GM19193 (cell line): Measurements from ENCODE around the gene PRRX2.

Experiments
- POLR2A ChIP-seq: IDR thresholded peaks from 4 replicates; pipeline ENCODE4 v1.6.1; 2011; ENCODE audit not compliant: insufficient read depth, insufficient read length; ENCODE audit errors: extremely low read depth

The PRRX2 gene

DNA sequence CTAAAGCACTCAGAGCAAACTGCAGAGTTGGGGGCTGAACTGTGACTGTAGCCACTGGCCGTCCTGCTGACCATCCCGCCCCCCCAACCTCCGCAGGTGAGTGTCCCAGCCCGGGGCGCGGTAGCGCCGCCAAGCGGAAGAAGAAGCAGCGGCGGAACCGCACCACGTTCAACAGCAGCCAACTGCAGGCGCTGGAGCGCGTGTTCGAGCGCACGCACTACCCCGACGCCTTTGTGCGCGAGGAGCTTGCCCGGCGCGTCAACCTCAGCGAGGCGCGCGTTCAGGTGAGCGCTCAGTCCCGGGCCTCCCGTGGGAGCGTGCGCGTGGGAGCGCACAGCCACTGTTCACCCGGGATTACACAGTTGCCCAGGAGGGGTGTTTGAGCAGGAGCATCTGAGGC, 53.7 kb downstream of the PRRX2 start:
- TF ChIP-seq POLR2A, result no peak

DNA sequence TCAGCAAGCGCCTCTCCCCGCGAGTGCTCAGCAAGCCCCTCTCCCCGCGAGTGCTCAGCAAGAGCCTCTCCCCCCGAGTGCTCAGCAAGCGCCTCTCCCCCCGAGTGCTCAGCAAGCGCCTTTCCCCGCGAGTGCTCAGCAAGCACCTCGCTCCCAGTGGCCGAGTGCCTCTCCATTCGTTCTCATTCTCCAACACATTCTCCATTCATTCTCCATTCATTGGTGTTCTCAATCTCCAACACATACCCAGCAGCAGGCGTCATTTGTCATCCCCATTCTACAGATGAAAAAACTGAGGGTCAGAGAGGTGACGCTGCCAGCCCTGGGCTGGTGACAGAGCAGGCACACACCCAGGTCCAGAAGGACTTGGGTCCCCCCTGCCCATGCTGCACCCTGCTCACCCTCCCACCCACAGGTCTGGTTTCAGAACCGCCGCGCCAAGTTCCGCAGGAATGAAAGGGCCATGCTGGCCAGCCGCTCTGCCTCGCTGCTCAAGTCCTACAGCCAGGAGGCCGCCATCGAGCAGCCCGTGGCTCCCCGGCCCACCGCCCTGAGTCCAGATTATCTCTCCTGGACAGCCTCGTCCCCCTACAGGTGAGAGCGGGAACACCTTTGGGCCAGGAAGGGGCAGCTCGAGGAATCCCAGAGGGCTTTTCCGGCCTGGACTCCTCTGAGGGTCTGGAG, 54.9 kb downstream of the PRRX2 start:
- TF ChIP-seq POLR2A, result no peak

DNA sequence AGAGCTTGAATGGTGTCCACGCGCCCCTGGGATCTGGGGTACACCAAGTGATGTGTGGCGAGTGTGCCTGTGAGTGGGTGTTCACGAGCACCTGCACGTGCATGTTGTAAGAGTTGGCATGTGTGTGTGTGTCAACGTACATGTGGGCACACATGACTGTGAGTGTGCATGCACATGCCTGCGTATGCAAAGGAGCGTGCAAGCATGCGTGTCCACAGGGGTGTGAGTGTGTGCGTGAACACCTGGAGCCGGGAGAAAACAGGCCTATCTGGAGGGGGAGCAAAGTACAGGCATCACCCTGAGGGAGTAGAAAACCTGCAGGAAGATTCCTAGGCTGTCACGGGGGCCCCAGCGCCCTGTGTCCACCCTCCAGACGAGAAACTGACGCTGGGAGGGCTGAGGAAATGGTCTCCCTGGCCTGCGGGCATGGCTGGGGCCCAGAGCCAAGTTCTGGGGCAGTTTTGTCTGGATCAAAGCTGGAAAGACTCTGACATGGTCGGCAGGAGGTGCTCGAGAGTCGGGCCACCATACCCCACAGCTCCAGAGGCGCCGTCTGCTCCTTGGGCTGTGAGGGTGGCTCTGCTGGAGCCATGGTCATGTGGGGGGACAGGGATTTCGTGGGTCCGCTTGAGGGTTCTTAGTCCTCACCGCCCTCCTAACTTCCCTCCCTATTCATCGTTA, 55.6 kb downstream of the PRRX2 start:
- no peak for TF ChIP-seq POLR2A

DNA sequence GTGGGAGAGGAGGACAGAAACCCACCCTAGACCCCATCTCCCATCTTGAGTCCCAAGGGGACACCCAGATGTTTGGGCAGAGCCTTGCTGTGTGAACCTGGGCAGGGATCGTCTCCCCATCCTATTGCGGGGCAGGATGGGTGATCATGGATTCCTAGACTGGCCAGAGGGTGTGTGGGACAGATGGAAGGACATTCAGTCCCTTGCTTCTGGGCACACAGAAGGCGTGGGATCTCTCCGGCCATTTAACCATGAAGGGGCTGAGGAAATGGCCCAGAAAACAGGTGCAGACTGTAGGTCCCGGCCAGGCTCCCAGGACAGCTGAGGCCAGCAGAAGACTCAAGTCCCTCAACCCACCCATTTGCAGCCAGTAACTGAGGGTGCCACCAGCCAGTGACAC, 57.5 kb downstream of the PRRX2 start:
- TF ChIP-seq POLR2A, result no peak

DNA sequence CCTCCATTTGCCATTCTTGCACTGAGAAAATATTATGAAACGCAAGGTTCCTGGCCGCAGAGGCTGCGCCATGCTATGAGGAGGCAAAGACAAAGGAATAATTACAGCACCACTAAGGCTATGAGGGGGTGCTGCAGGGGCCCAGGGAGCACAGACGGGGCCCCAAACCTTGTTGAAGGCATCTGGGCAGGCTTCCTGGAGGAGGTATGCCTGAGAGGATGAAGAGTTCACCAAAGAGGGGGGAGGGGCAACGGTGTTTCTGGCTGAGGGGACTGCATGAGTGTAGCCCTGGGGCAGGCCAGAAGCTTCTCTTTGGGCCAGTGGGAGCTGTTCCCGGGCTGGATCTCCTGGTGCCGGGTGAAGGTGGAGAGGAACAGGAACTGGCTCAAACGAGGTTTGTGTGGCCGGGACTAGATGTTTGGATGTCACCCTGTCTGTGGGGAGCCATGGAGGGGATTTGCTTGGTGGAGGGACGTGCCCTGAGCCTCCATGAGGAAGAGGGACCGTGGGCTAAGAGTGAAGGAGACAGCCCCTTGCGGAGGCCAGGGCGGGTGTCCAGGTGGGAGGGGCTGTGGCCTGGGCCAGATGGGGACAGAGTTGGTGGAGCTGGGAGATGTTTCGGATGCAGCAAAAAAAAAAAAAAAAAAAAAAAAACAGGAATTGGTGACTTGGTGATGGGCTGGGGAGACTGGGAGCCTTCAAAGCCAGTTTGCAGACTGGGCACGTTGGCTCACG, 59.2 kb downstream of the PRRX2 start:
- no peak for TF ChIP-seq POLR2A

DNA sequence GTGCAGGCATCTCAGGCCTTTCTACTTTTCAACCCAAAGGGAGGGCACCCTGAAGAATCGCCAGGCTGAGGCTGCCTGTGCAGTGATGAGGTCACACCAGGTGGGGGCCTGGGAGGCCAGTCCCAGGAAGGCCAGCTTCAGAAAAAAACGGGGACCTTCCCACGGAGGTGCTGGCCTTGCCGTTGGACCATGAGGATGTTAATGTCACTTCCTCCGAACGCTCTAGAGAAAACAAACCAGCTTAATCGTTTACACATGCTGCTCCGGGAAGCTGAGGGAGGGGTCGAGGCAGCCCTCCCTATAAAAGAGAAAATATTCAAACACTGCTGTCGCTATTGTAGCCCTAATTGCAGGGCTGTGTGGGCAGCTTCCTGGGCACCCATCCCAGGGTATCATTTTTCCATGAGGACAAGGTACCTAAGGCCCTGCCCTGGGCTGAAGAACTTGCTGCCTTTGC, 60.4 kb downstream of the PRRX2 start:
- no peak for TF ChIP-seq POLR2A

DNA sequence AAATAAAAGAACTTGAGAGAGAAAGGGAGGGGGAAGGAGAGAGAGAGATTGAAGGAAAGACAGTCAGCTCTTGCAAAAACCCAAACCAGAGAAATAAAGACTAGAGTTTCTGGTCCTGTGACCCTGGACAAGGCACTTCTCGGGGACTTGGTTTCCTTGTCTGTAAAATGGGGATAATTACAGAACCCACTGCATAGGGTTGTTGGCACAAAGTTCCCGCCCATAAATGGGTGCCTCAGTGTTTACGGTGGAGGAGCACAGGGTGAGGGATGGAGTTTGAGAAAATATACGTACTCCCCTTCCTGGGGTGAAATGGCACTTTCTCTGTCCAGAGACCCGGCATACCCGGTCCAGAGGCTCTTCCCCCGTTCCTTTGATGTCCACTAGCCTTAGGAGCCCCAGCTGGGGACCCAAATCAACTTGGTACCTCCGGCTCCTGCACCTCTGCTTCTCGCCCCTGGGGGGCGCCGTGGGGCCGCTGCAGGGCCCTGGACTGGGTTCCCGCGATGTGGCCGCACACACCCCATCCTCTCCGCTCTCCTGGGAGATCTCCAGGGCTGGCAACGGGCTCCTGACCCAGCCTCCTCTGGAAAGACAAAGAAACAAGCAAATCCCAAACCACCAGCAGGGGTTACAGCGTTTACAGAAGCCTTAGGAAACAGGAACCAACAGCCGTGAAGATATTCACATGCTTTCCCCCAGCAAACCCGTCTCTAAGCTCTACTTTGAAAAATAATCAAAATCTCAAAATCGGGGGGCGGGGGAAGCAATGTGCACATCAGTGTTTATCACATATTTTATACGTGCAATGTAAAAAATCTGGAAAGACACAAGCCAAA, 61.1 kb downstream of the PRRX2 start:
- no peak for TF ChIP-seq POLR2A

DNA sequence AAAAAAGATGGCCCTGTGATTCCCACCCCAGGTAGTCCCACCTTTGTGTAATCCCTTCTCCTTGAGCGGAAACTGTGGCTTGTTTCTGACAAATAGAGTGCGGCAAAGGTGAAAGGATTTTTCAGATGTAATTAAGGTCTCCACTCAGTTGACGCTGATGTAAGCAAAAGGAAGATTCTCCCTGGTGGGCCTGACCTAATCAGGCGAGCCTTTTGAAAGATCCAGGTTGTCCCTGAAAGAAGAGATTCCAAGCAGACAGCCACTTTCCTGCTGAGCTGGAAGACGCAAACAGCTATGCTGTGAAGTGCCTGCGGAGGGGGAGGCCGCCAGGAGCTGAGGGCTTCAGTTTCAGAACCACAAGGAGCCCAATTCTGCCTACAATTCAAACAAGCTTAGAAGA, 63.3 kb downstream of the PRRX2 start:
- no peak for TF ChIP-seq POLR2A

DNA sequence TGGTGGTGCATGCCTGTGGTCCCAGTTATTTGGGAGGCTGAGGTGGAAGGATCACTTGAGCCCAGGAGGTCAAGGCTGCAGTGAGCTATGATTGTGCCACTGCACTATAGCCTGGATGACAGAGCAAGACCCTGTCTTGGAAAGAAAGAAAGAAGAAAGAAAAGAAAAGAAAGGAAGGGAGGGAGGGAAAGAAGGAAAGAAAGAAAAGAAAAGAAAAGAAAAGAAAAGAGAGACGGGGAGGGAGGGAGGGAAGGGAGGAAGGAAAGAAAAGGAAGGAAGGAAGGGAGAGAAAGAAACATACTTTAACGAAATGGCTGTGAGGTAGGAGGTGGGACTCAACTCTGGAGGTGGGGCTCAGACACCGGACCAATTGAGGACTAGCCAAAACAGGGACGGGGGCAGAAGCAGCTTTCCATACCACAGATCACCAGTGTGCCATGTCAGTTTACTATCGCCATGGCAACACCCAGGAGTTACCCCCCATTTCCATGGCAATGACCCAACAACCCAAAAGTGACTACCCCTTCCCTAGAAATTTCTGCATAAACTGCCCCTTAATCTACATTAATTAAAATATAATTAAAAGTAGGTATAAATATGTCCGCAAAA, 66.1 kb downstream of the PRRX2 start:
- TF ChIP-seq POLR2A, result no peak

DNA sequence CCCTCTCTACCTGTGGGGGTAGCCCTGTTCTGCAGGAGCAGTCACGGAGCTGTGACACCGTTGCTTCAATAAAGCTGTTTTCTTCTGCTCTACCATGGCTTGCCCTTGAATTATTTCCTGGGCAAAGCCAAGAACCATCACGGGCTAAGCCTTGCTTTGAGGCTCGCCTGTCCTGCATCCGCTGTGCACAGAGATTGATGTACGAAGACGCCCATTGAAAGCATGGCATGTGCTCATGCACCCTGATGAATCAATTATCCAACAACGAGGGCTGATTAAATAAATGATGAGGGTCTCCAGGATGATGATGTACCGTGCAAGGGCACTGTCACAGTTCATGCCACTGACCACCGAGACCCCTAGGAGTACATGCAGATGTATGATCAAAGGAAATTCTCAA, 66.7 kb downstream of the PRRX2 start:
- no peak for TF ChIP-seq POLR2A

DNA sequence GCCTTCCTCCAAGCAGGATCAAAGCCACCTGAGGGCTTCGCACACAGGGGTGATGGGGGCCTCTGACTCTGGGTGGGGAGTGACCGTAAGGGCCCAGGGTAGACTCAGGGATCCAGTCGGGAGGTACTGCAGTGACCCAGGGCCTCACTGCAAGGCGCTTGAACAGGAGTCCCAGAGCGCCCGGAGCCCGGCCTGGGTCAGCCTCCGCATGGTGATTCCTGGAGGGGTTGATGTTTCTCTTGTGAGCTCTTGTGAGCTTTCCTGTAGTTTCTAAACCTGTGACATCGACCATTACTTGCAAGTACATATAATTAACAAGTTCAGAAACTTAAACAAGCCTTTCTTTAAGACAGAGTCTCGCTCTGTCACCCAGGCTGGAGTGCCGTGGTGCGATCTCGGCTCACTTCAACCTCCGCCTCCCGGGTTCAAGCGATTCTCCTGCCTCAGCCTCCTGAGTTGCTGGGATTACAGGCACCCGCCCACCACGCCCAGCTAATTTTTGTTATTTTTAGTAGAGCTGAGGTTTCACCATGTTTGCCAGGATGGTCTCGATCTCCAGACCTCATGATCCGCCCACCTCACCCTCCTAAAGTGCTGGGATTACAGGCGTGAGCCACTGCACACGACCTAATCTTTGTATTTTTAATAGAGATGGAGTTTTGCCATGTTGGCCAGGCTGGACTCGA, 67.6 kb downstream of the PRRX2 start:
- no peak for TF ChIP-seq POLR2A

DNA sequence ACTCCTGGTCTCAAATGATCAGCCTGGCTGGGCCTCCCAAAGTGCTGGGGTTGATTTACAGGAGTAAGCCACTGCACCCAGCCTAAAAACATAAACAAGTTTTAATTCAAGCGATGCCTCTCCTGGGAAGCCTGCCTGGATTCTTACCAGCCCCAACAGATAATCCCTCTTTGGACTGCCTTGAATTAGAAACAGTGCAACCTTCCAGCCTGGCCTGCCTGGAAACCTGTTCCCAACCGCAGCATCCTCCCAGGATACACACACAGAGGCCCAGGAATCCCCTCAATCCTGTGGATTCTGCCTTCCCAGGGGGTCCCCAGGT, 68.1 kb downstream of the PRRX2 start:
- TF ChIP-seq POLR2A, result no peak

DNA sequence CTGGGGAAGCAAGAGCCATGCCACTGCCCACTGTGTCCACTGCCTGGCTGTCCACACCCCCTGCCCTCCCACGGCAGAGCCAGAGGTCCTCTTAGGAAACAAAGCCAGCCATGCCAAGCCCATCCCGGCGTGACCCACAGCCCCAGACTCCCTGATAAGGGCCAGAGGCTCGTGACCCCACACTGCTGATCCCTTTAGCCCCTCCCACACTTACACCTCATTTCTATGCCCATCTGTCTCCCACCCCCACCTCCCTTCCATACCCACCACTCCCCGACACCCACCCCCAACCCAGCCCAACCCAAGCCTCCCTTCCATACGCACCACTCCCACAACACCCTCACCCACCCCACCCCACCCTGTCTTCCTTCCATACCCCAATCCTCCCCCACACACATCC, 70.1 kb downstream of the PRRX2 start:
- TF ChIP-seq POLR2A, result no peak

DNA sequence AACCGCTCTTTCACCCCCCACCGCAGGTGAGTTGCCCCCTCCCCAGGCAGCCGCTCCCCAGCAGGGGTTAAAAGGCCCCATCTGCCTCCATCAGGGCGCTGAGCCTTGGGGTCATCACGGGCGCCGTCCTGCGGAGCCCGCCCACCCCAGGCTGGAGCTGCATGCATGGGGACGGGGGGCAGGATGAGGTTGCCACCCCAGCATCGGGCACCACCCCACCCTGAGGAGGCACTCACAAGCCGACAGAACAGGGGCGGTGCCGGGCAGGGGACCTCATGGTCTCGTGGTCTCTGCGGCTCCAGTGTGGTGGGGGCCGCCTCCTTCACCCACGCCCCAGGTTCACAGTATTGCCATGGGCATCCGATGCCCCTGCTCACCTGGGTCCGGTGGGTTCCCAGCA, 70.9 kb downstream of the PRRX2 start:
- TF ChIP-seq POLR2A, result no peak
